LNCaP clone FGC (cell line): ENCODE data around the gene B3GAT1.
A peak's percentile ranks its signal among the peaks of the same experiment; 100 is the strongest.

Experiments
- DNase-seq: peaks from one replicate; pipeline ENCODE4 v3.0.0-alpha.2; 2011; ENCODE audit warnings: low read depth
- H3K4me3 ChIP-seq: 2 replicates; pipeline ENCODE4 v1.5.1; 2011; ENCODE audit warnings: mild to moderate bottlenecking, low read depth, low read length, control low read depth
- CTCF ChIP-seq: IDR thresholded peaks from 2 replicates; pipeline ENCODE4 v1.5.1; 2012; ENCODE audit warnings: mild to moderate bottlenecking; ENCODE audit not compliant: control insufficient read depth, insufficient read depth; ENCODE audit errors: extremely low read depth

The B3GAT1 gene

GRCh38 chr11:134358856-134359490, 53.1 kb downstream of the B3GAT1 start:
- TF ChIP-seq CTCF = no peak
- no peak overlapping the region for H3K4me3 ChIP-seq
- no peak for DNase-seq

GRCh38 chr11:134358165-134358855, 53.7 kb downstream of the B3GAT1 start:
- no peak for TF ChIP-seq CTCF

GRCh38 chr11:134357545-134357839, 54.5 kb downstream of the B3GAT1 start:
- no peak for TF ChIP-seq CTCF
- DNase-seq = no peak
- no peak overlapping the region for H3K4me3 ChIP-seq

More at GRCh38 chr11:134358165-134358855, 53.7 kb downstream of the B3GAT1 start:
- no peak overlapping the region for H3K4me3 ChIP-seq
- no peak for DNase-seq

- H3K4me3 ChIP-seq = no peak overlapping the region
- no peak for TF ChIP-seq CTCF
- no peak for DNase-seq
These were observed 55.1 kb downstream of the B3GAT1 start for GRCh38 chr11:134356656-134357544.

- peak; percentile 54 for DNase-seq
- TF ChIP-seq CTCF = no peak
- H3K4me3 ChIP-seq = no peak overlapping the region
These were observed 56.4 kb downstream of the B3GAT1 start for GRCh38 chr11:134355656-134356055.

GRCh38 chr11:134355136-134355535, 56.9 kb downstream of the B3GAT1 start:
- no peak for DNase-seq
- no peak for TF ChIP-seq CTCF
- no peak overlapping the region for H3K4me3 ChIP-seq
